CMK (cell line): ENCODE measurements around the gene PACSIN1.

Source experiments
- DNase-seq: peaks from one replicate; pipeline ENCODE4 v3.0.0-alpha.2; 2010; ENCODE audit warnings: low read depth

Gene PACSIN1

DNA sequence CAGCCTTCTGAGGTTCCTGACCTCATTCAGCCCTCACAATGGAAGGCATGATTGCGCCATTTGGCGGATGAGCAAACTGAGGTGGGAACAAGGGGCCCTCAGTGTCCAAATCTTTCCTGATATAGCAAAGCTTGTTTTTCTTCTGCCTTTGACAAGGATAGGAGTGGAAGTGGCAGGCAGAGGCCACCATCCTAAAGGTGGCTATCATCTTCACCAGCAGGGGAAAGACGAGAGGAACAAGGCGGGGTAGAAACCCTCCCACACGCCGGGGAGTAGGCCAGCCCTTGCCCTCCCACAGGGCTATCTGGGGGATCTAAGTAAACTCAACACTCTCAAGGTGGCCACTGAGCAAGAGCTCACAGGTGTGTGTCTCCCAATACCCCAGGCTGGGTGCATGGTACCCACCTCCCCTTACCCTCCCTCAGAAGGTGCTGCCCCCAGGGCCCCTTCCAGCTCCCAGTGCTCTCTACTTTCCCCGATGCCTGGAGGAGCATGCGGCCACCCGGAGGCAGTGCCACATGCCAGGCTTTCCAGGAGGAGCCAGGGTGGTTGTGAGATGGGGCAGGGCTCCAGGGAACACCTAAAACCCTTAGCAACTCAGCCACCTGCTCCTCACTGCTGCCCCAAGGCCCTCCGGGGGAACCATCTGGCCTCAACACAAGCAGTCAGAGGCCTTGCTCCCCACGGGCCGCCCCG, 79.0 kb downstream of the PACSIN1 start:
- peak; percentile 62 for DNase-seq

DNA sequence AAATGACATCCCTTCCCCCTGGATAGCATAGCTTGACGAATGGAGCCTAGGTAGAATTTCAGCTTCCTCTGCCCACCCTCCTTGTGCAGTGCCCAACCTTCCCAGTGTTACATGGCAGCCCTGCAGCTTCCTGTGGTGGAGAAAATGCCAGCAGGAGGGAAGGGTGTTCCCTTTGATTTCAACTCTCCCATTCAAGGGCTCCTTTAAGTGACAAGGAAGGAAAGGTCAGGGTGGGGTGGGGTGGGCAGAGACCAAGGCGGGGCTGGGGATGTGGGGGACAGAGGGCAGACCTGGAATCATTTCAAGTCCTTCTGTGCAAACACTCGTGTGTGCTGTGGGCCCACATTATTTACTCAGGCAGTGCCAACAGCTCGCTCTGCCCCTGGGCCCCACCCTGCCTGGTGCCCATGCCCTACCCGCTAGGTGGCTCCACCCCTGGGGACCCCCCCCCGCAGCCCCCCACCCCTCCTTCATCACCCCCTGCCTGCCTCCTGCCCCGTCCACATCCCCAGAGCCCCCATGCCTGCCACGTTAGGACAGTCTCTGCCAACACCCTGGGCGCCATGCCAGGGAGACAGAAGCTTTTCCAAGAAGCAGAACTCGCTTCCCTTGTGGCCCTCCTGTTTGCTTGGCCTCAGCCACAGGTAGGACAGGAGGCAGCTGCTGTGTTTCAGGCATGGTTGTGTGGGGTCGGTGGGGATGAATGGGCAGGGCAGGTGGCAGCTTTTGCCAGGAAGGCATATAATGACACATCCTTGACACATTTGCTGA, 80.9 kb downstream of the PACSIN1 start:
- no peak for DNase-seq

DNA sequence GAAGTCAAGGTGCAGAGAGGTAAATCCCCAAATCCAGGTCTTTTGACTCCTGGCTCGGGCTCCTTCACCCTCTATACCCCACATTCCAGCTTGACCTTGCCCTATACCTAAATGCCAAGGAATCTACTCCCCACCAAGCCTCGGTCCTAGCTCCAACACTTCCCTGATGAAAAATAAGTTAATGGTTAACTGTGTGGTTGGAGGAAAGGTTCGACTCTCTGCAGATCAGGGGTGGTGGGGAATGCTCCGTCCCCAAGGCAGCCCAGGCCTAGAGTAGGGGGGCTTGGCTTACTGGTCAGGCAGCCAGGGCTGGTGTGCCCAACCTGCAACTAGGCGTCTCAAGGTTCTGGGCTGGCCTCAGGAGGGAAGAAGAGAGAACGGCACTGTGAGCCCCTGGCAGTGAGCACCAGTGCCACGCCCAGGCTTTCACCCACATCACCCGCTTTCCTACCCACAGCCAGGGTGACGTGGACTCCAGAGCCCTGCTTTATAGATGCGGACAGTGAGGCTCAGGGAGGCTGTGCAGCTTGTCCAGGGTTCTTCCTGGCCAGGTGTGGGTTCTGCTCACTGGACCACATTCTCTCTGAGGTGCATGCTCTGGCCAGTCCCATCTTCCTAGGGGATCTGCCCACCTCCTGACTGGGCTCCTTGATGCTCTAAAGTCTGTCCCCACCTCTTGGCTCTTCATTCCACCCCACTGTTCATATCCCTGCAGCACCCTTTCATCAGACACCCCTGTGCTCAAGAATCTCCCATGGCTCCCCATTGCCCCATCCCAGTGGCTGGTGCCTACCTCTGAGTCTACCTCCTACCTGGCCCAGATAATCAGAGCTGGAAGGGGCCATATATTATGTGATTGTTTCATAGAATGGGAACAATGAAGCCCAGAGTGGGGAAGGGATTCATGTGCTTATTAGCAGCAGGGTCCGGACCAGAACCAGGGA, 82.1 kb downstream of the PACSIN1 start:
- no peak for DNase-seq

GRCh38 chr6:34549026-34549803, 83.3 kb downstream of the PACSIN1 start:
- no peak for DNase-seq

DNA sequence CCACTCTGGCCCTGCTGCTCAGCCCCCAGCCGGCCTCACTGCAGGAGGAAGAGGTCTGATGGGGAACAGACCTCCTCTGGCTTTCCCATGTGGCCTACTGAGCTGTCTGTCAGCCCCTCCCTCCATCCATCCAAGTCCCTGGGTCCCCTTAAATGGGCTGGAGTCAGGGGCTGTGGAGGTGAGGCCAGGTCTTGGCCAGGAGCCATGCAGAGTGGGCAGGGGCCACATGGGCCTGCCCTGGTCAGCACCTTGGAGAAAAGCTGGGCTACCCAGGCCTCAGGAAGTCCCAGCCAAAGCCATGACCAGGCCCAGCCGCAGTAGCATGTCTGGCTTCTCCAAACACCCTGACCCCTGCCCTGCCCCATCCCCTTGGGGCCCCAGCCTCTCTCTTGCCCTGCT, 83.9 kb downstream of the PACSIN1 start:
- DNase-seq = no peak

- no peak for DNase-seq
Measured at GRCh38 chr6:34551720-34552119, 85.8 kb downstream of the PACSIN1 start.

DNA sequence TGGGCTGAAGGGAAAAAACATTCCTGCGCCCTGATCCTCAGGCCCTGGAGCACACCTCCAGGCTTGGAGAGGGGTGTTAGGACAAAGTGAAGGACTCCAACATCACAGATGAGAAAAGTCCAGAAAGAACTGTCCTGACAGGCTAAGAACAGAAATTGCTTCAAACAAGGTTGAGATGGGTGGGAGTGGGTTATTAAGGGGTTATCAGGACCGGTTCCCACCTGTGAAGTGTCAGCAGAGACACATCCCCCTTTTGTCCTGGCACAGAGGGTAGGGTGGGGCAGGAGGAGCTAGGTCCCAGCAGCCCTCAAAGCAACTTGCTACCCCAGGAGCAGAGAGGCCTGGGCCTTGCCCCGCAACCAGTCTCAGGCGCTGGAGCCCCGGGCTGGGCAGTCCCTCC, 86.7 kb downstream of the PACSIN1 start:
- no peak for DNase-seq

GRCh38 chr6:34553146-34553545, 87.3 kb downstream of the PACSIN1 start:
- DNase-seq = no peak

GRCh38 chr6:34553750-34554149, 87.9 kb downstream of the PACSIN1 start:
- no peak for DNase-seq

- no peak for DNase-seq
Measured at GRCh38 chr6:34554291-34555006, 88.6 kb downstream of the PACSIN1 start.

- no peak for DNase-seq
Measured at GRCh38 chr6:34555007-34555322, 89.1 kb downstream of the PACSIN1 start.

DNA sequence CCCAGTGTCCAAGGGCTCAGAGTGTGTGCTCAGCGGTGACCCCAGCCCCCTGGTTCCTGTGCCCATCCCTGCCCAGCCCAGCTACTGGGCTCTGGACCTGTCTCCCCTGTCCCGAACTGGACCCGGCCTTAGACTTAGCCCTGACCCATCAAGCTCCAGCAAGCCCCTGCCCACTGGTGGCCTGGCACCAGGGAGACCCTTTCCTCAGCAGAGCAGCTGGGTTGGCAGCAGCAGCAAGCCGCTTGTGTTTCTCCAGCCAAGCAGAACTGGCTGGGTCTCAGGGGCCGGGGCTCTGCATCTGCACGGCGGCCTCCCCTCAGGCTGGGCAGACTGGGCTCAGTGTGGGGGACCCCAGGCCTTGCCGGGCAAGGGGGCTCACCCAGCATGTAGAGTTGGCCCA, 89.5 kb downstream of the PACSIN1 start:
- DNase-seq = no peak

- DNase-seq = no peak
Measured at GRCh38 chr6:34556031-34556471, 90.2 kb downstream of the PACSIN1 start, which contains the start of gene SPDEF. Gene SPDEF (minus strand): TSS chr6:34556329. CDS start chr6:34544455, 11,874 bp downstream.

DNA sequence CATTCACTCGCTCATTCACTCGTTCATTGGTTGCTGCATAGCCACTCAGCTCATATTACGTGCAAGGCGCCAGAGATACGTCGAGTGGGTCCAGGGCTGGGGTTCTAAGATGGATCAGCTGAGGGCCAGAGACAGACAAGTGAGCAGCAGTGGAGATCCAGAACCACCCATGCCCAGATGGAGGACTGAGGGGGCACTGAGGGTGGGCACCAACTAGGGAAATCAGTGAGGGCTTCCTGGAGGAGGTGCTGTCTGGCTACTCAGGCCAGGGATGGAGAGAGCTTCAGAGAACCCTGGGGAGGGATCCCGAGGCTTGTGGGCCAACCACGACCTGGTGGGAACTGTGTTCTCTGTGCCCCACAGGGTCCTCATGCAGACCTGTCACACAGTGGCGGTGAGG, 90.6 kb downstream of the PACSIN1 start:
- no peak for DNase-seq

DNA sequence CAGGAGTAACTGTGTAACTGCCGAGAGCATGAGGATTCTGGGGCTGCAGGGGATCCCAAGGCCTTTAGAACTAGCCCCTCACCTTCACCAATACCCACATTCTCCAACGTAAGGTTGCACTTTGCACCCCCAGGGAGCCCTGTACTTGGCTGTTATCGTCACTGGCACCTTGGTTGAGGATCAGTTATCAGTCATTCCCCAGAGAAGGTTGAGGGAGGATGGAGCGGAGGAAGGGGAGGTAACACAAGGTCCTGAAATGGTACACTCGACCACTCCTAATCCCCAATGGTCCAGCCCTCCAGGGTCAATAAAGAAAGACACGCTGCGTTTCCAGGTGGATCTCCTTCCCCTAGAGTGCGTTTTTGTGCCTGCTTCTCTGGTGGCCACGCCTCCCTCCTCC, 91.4 kb downstream of the PACSIN1 start:
- no peak for DNase-seq

DNA sequence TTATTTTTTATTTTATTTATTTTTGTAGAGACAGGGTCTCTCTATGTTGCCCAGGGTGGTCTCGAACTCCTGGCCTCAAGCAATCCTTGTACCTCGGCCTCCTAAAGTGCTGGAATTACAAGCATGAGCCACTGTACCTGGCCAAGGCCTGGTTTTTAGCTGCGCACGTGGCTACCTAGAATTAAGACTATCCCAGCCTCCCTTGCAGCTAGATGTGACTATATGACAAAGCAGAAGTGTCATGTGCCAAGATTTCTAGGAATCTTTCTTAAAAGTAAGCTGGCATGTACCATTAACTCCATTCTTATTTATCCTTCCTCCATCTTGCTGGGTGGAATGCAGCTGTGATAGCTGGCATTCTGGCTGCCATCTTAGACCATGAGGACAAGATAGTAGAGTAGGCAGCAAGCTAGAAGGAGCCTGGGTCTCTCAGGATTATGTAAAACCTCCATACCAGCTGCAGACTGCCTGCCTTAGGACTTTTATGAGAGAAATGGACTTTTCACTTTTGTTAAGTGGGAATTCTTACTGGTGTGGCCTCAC, 92.4 kb downstream of the PACSIN1 start:
- DNase-seq = no peak

DNA sequence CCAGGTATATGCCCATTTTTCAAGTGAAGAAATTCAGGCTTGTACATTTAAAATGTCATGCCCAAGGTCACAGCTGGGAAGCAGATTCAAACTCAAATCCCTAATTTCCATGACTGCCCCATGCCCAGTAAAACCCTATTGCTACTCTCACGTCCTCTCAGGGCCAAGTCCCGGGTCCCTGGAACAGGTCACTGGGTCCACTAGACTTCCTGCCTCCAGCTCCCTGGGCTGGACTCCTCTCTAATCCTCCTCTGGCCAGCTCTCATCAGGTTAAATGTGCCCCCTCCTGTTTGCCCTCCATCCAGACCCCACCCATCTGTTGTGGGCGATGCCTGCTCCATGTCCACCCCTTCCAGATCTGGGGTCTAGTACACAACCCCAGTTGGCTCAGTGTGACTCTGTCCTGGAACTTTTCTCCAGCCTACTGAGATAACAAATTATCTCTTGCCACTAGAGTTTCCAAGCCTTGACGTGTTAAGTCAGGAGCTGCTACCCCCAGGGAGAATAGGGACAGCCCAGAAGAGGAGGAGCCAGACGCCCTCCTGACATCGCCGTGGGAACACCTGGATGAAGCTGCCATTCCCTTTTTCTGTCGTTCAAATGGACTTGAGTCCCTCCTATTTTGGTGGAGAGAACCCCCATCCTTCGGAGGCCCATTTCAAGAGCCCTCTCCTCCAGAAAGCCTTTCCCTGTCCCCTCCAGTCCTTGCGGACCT, 93.9 kb downstream of the PACSIN1 start:
- DNase-seq = no peak

DNA sequence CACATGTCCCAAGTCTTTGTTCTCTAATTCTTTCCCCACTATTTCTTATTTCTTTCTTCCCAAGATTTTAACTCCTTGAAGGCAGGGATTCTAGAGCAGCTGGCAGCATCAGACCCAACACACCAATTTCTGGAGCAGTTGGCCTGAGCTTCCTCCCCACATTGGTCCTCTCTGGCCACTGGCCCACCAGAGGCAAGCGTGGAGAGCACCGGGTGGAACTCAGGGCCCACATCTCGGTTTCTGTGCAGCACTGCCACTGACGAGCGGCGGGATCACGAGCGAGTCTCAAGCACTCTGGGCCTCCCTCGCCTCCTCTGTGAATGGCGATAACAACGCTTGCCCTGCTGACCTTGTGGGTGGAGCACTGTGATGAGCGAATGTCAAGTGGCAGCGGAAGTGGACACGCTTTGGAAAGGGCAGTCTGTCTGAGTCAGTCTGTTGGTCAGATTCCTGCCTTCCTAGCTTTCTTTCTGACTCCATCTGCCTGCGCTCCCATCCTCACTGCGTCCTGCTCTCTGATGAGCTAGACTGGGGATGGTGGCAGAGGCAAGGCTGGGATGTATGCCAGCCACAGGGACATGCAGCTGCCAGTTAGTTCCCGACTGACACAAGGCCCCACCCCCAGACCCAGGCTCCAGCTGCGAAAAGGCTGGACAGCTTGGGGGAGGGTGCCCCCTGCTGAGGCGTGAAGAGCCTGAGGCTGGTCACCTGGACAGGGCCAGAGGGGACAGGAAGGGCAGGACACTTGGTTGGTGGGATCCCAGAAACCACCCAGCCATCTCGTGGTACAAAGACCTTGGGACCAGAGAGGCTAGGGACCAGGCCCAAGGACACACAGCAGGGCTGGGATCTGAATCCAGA, 94.7 kb downstream of the PACSIN1 start:
- peak; percentile 77 for DNase-seq

GRCh38 chr6:34561227-34561530, 95.3 kb downstream of the PACSIN1 start:
- no peak for DNase-seq
